Left cardiac atrium (tissue), 4 donors: ENCODE results near the gene PASD1. TPM values are rescaled to one million over a fixed set of nuclear protein-coding genes. Genes with fewer than 3 reads are reported as not detected.
"Not testable (repeated sequence)": the region's sequence is repeated elsewhere in the genome, so short reads cannot be mapped to it uniquely, and the experiment has no call there.

Experiments
- ATAC-seq, 2 donors: fragments of 200-7000 bp; cut with Tn5 transposase; one replicate each; pipeline ENCODE4 v1.9.1; 2020; ENCODE audit warnings: mild to moderate bottlenecking in 2 of 2, moderate library complexity in 2 of 2
- DNase-seq: peaks from one replicate; pipeline ENCODE4 v3.0.0-alpha.2; 2020
- intact Hi-C, 2 donors: fragments of 100-400 bp; cut with DNase I; formaldehyde crosslinking; loops; one replicate each; pipeline versions ENCODE4 v1.14.1 to v1.15.1; 2022 to 2023
- long read RNA-seq: library from polyadenylated mRNA; unstranded; transcript quantifications from one replicate; pipeline ENCODE4 v2.0.0, GENCODE V29; 2021
- total RNA-seq, 2 donors: library from RNA; stranded (reverse); fragmentation: NEBNext Ultra II Directional; extraction: Animal tissue kit (Norgen Biotek cat#: 25700); gene quantifications; one replicate each; pipeline ENCODE4 v1.2.1, GENCODE V29; 2021
- donor health status: DM: no; HTN: yes; CAD: no.
- donor health status: DM: no; HTN: yes; CAD: no; lungs with severe emphysema.
- donor health status: DM: yes; HTN: yes; CAD: no.
- donor health status: Dilated cardiomyopathy.

The PASD1 gene
- total RNA-seq = not detected
- long read RNA-seq = 0 reads

GRCh38 chrX:151563449-151563848, at the start of gene PASD1:
PASD1 (plus strand) TSS chrX:151563675; CDS start chrX:151601554, 37,879 bp downstream.
- ATAC-seq (no peak), DNase-seq (no peak)
- intact Hi-C loops = no loop called here

- DNase-seq (no peak), ATAC-seq (no peak)
- intact Hi-C loops = no loop called here
These were observed 48.2 kb upstream of the PASD1 start for GRCh38 chrX:151515237-151515636.

GRCh38 chrX:151516538-151517187, 46.8 kb upstream of the PASD1 start:
- intact Hi-C loops = no loop called here
- DNase-seq (no peak), ATAC-seq (no peak)

GRCh38 chrX:151517421-151517820, 46.1 kb upstream of the PASD1 start:
- no peak for ATAC-seq
- no peak for DNase-seq
- intact Hi-C loops = no loop called here

- ATAC-seq = no peak
- intact Hi-C loops = no loop called here
- DNase-seq = no peak
These were observed 40.1 kb upstream of the PASD1 start for GRCh38 chrX:151523351-151523750.

GRCh38 chrX:151536571-151536970, 26.9 kb upstream of the PASD1 start:
- DNase-seq (no peak), ATAC-seq (no peak)
- intact Hi-C loops = no loop called here

- DNase-seq (no peak), ATAC-seq (no peak)
- intact Hi-C loops = no loop called here
These were observed 25.9 kb upstream of the PASD1 start for GRCh38 chrX:151537572-151537971.

- DNase-seq (no peak), ATAC-seq (no peak)
- intact Hi-C loops = no loop called here
These were observed 25.0 kb upstream of the PASD1 start for GRCh38 chrX:151538190-151539122.

GRCh38 chrX:151543706-151544105, 19.8 kb upstream of the PASD1 start:
- ATAC-seq (no peak), DNase-seq (no peak)
- intact Hi-C loops = no loop called here

GRCh38 chrX:151546226-151546625, 17.2 kb upstream of the PASD1 start:
- intact Hi-C loops = not testable (repeated sequence)

GRCh38 chrX:151551176-151551575, 12.3 kb upstream of the PASD1 start:
- intact Hi-C loops, ATAC-seq, DNase-seq: not testable (repeated sequence)

More at GRCh38 chrX:151546226-151546625, 17.2 kb upstream of the PASD1 start:
- not testable (repeated sequence) for DNase-seq, ATAC-seq

GRCh38 chrX:151552743-151553142, 10.7 kb upstream of the PASD1 start:
- ATAC-seq (no peak), DNase-seq (no peak)
- intact Hi-C loops = no loop called here

- intact Hi-C loops, ATAC-seq, DNase-seq: not testable (repeated sequence)
These were observed 8.2 kb upstream of the PASD1 start for GRCh38 chrX:151555301-151555700.

- intact Hi-C loops, ATAC-seq, DNase-seq: not testable (repeated sequence)
These were observed 990 bp upstream of the PASD1 start for GRCh38 chrX:151562485-151562884.

- ATAC-seq, intact Hi-C loops, DNase-seq: not testable (repeated sequence)
These were observed 472 bp upstream of the PASD1 start for GRCh38 chrX:151563003-151563402.

GRCh38 chrX:151564035-151564434, 560 bp downstream of the PASD1 start:
- DNase-seq (no peak), ATAC-seq (no peak)
- intact Hi-C loops = no loop called here

GRCh38 chrX:151566872-151567271, 3.4 kb downstream of the PASD1 start:
- DNase-seq, intact Hi-C loops, ATAC-seq: not testable (repeated sequence)

- intact Hi-C loops = no loop called here
- ATAC-seq (no peak), DNase-seq (no peak)
These were observed 7.1 kb downstream of the PASD1 start for GRCh38 chrX:151570561-151570960.

- intact Hi-C loops, DNase-seq, ATAC-seq: not testable (repeated sequence)
These were observed 29.9 kb downstream of the PASD1 start for GRCh38 chrX:151593384-151593783.

GRCh38 chrX:151596282-151596681, 32.8 kb downstream of the PASD1 start:
- ATAC-seq (no peak), DNase-seq (no peak)
- intact Hi-C loops = no loop called here
